ENCODE results near the gene BAX. TPM values are rescaled to one million over a fixed set of nuclear protein-coding genes. Genes with fewer than 3 reads are reported as not detected.

BAX gene
- total and polyA plus RNA-seq, 2 of the 4 experiments (the other 2 are of a cell fraction) = 23.3 to 169 TPM

DNA sequence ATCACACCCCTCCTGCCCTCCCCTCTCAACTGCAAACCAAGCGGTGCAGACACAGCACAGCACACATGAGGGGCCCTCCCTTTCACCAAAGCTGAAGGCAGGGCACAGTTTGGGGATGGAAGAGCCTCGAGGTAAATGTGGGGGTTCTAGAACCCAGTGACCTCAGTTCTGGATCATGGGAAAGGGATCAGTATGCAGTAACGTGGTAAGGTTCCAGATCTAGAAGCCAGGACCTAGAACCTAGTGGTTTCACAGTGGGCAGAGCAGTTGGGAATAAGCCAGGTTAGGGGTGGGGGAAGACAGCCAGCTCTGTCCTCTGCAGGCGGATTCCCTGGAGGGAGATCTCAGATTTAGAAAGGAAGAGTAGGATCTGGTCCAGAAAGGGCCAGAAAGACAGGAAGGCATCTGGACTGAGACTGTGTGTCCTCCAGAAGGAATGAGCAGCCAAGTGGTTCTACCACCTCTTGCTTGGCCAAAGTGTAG is 13.5 kb downstream of the BAX start:
- H2AFZ ChIP-seq (replicated peaks; ENCODE audit: low read length, poor library complexity) = no peak overlapping the region
- no peak overlapping the region for H3K27ac ChIP-seq (ENCODE audit: insufficient read depth, low read length)
- H3K56ac ChIP-seq (ENCODE audit: extremely low read depth, insufficient read depth, low read length) = no peak overlapping the region
- H3K79me1 ChIP-seq (ENCODE audit: low read depth in 1 of 2, low read length in 2 of 2) = peaks cover 0 to 41% of the 10 kb centered on the region in 2 experiments; a peak in 3 of 4 replicates
- H2BK20ac ChIP-seq (ENCODE audit: low read depth, low read length) = no peak overlapping the region
- no peak overlapping the region for H3K14ac ChIP-seq (replicated peaks; ENCODE audit: low read depth, low read length)
- no peak overlapping the region for H3K4me3 ChIP-seq (ENCODE audit: insufficient read depth, low read depth, low read length)
- in situ Hi-C loops (cut with MboI; ENCODE audit: low sequenced_read_pairs) = loop anchor here (10.0 kb wide), 1 partner anchor 323 kb away; the partner anchor contains the start of gene CA11
- peaks cover 11% of the 10 kb centered on the region for H3K9me1 ChIP-seq (ENCODE audit: insufficient read depth, low read length)
- H4K20me1 ChIP-seq (ENCODE audit: insufficient read depth, low read length) = peaks cover 45% of the 10 kb centered on the region
- intact Hi-C loops (cut with micrococcal nuclease) = loop anchor here (10.0 kb wide), 1 partner anchor 323 kb away; the partner anchor contains the start of gene CA11
- H3K27me3 ChIP-seq (ENCODE audit: control insufficient read depth, insufficient read depth, low read length) = no peaks in the 10 kb centered on the region
- ChIA-PET POLR2A (ENCODE audit: unreplicated experiment) (interaction anchor here (0.6 to 1.0 kb wide), 3 partner anchors 95 to 176 kb away, joined by 3 to 4 read pairs (median 3); partner anchors contain the start of gene PPP1R15A), CTCF (no interaction called here)
- no TSS peak for BruUV-seq (replicated peaks)
- H3K23ac ChIP-seq (ENCODE audit: low read depth, low read length) = no peak overlapping the region
- dilution Hi-C loops (cut with HindIII; ENCODE audit: low sequenced_read_pairs, unreplicated experiment) = no loop called here
- H4K91ac ChIP-seq (ENCODE audit: insufficient read depth, low read depth, low read length) = no peak overlapping the region
- no peak overlapping the region for H3K9ac ChIP-seq (ENCODE audit: low read depth, low read length)
- no peak overlapping the region for H3K4me2 ChIP-seq (ENCODE audit: low read depth, low read length)
- no peak overlapping the region for H2BK5ac ChIP-seq (ENCODE audit: low read depth, low read length, poor library complexity, severe bottlenecking)
- H2BK120ac ChIP-seq (ENCODE audit: low read depth, low read length) = no peak overlapping the region
- TF ChIP-seq, protein P1, sequence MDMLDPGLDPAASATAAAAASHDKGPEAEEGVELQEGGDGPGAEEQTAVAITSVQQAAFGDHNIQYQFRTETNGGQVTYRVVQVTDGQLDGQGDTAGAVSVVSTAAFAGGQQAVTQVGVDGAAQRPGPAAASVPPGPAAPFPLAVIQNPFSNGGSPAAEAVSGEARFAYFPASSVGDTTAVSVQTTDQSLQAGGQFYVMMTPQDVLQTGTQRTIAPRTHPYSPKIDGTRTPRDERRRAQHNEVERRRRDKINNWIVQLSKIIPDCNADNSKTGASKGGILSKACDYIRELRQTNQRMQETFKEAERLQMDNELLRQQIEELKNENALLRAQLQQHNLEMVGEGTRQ (IDR thresholded peaks at IDR 0.05; ENCODE audit: low read depth, low read length) = no peak
- TF ChIP-seq, protein P2, sequence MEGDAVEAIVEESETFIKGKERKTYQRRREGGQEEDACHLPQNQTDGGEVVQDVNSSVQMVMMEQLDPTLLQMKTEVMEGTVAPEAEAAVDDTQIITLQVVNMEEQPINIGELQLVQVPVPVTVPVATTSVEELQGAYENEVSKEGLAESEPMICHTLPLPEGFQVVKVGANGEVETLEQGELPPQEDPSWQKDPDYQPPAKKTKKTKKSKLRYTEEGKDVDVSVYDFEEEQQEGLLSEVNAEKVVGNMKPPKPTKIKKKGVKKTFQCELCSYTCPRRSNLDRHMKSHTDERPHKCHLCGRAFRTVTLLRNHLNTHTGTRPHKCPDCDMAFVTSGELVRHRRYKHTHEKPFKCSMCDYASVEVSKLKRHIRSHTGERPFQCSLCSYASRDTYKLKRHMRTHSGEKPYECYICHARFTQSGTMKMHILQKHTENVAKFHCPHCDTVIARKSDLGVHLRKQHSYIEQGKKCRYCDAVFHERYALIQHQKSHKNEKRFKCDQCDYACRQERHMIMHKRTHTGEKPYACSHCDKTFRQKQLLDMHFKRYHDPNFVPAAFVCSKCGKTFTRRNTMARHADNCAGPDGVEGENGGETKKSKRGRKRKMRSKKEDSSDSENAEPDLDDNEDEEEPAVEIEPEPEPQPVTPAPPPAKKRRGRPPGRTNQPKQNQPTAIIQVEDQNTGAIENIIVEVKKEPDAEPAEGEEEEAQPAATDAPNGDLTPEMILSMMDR (conservative IDR thresholded peaks at IDR 0.05; ENCODE audit: low read depth, low read length) = no peak
- TF ChIP-seq RAD21 (IDR thresholded peaks at IDR 0.05; ENCODE audit: low read length) = no peak
- TF ChIP-seq SMC3 (IDR thresholded peaks at IDR 0.05; ENCODE audit: low read depth, low read length) = no peak
- no peak for TF ChIP-seq RCOR1 (IDR thresholded peaks at IDR 0.05; ENCODE audit: insufficient replicate concordance, low read length)
- TF ChIP-seq BHLHE40 (IDR thresholded peaks at IDR 0.05; ENCODE audit: low read depth, low read length) = no peak
- TF ChIP-seq, protein P3, sequence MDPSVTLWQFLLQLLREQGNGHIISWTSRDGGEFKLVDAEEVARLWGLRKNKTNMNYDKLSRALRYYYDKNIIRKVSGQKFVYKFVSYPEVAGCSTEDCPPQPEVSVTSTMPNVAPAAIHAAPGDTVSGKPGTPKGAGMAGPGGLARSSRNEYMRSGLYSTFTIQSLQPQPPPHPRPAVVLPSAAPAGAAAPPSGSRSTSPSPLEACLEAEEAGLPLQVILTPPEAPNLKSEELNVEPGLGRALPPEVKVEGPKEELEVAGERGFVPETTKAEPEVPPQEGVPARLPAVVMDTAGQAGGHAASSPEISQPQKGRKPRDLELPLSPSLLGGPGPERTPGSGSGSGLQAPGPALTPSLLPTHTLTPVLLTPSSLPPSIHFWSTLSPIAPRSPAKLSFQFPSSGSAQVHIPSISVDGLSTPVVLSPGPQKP (IDR thresholded peaks at IDR 0.05; ENCODE audit: borderline replicate concordance, low read depth, low read length) = no peak
- TF ChIP-seq NFE2L2 (IDR thresholded peaks at IDR 0.05; ENCODE audit: low read depth, low read length) = no peak
- no peak for TF ChIP-seq CHD1 (IDR thresholded peaks at IDR 0.05; ENCODE audit: low read depth, low read length)
- no peak for TF ChIP-seq CEBPB (IDR thresholded peaks at IDR 0.05; ENCODE audit: low read depth, low read length)
- peak; percentile 75 for TF ChIP-seq POLR2A (IDR thresholded peaks at IDR 0.05; ENCODE audit: low read depth, low read length)
- TF ChIP-seq MAZ (IDR thresholded peaks at IDR 0.05; ENCODE audit: borderline replicate concordance, low read depth, low read length) = peak; percentile 13; the same call in 1 of the 2 replicates
- TF ChIP-seq RFX5 (IDR thresholded peaks at IDR 0.05; ENCODE audit: low read depth, low read length) = no peak
- TF ChIP-seq MXI1 (IDR thresholded peaks at IDR 0.05; ENCODE audit: borderline replicate concordance, low read depth, low read length) = no peak
- TF ChIP-seq FOS (IDR thresholded peaks at IDR 0.05; ENCODE audit: low read depth, low read length) = no peak
- TF ChIP-seq MAFK (IDR thresholded peaks at IDR 0.05; ENCODE audit: low read depth, low read length) = no peak
- H2AK9ac ChIP-seq (replicated peaks; ENCODE audit: low read depth, low read length, poor library complexity) = no peak overlapping the region
- H2AK5ac ChIP-seq (ENCODE audit: low read depth, low read length) = peak overlapping the region; percentile 28; the same call in 1 of the 2 replicates
- no peak overlapping the region for H4K5ac ChIP-seq (ENCODE audit: low read depth, low read length)
- peaks cover 32% of the 10 kb centered on the region for H3K36me3 ChIP-seq (ENCODE audit: control insufficient read depth, insufficient read depth, low read length)
- no peak overlapping the region for H3K4ac ChIP-seq (ENCODE audit: low read depth, low read length)
- WGBS, 2 experiments (ENCODE audit: extremely low coverage in 2 of 2, insufficient read length in 1 of 2) = 100% methylated on average over 1 of the region's 4 CpGs; no CpG with 5 or more reads in 1 of the 2 experiments
- H3K9me3 ChIP-seq (ENCODE audit: control insufficient read depth, insufficient read depth, low read length) = no peaks in the 10 kb centered on the region
- peak; percentile 49 for DNase-seq
- no peak for ATAC-seq (ENCODE audit: low read depth)
- no peak overlapping the region for H4K8ac ChIP-seq (ENCODE audit: low read depth in 2 of 2, low read length in 2 of 2)
- no peak overlapping the region for H3K18ac ChIP-seq (ENCODE audit: low read depth, low read length)
- no peak overlapping the region for H2BK15ac ChIP-seq (ENCODE audit: low read depth, low read length)
- H3K4me1 ChIP-seq (ENCODE audit: control insufficient read depth, insufficient read depth, low read length) = peaks cover 14% of the 10 kb centered on the region

Measured in IMR-90 (cell line).